ENCODE data around the gene LILRB4. TPM values are rescaled to one million over a fixed set of nuclear protein-coding genes. Genes with fewer than 3 reads are reported as not detected.
"Not testable (repeated sequence)": the region's sequence is repeated elsewhere in the genome, so short reads cannot be mapped to it uniquely, and the experiment has no call there.

Gene LILRB4
- total RNA-seq, 1 donor from 2014 or later: 0.52 TPM

GRCh38 chr19:54684527-54684926 is 21.7 kb downstream of the LILRB4 start:
- Histone ChIP-seq H3K9me3 (ENCODE audit: control insufficient read depth in 3 of 3, low read length in 3 of 3) (no peaks in the 10 kb centered on the region), H3K9ac (ENCODE audit: low read depth in 1 of 3, low read length in 3 of 3) (no peak overlapping the region), H3K4me1 (ENCODE audit: control insufficient read depth in 3 of 3, insufficient read depth in 3 of 3, low read length in 3 of 3) (no peaks in the 10 kb centered on the region), H3K4me3 (ENCODE audit: low read length in 3 of 3) (no peak overlapping the region), H3K27me3 (ENCODE audit: control insufficient read depth in 3 of 3, insufficient read depth in 3 of 3, low read length in 3 of 3) (no peaks in the 10 kb centered on the region), H3K36me3 (ENCODE audit: control insufficient read depth in 3 of 3, insufficient read depth in 3 of 3, low read length in 3 of 3) (no peaks in the 10 kb centered on the region), H3K27ac (ENCODE audit: low read depth, low read length) (no peak overlapping the region)

GRCh38 chr19:54691582-54692297 is 29.0 kb downstream of the LILRB4 start:
- H3K27me3 ChIP-seq (ENCODE audit: control insufficient read depth in 3 of 3, insufficient read depth in 3 of 3, low read length in 3 of 3): peaks cover 0 to 4% (median 3%) of the 10 kb centered on the region in 3 donors
- no peaks in the 10 kb centered on the region for H3K36me3 ChIP-seq (ENCODE audit: control insufficient read depth in 3 of 3, insufficient read depth in 3 of 3, low read length in 3 of 3)
- H3K27ac ChIP-seq (ENCODE audit: low read depth, low read length): no peak overlapping the region
- no peak overlapping the region for H3K4me3 ChIP-seq (ENCODE audit: low read length in 3 of 3)
- H3K9me3 ChIP-seq (ENCODE audit: control insufficient read depth in 3 of 3, low read length in 3 of 3): no peaks in the 10 kb centered on the region
- H3K9ac ChIP-seq (ENCODE audit: low read depth in 1 of 3, low read length in 3 of 3): no peak overlapping the region
- H3K4me1 ChIP-seq (ENCODE audit: control insufficient read depth in 3 of 3, insufficient read depth in 3 of 3, low read length in 3 of 3): no peaks in the 10 kb centered on the region

- H3K4me3 ChIP-seq (ENCODE audit: low read length in 3 of 3): no peak overlapping the region
- H3K4me1 ChIP-seq (ENCODE audit: control insufficient read depth in 3 of 3, insufficient read depth in 3 of 3, low read length in 3 of 3): no peaks in the 10 kb centered on the region
- H3K9ac ChIP-seq (ENCODE audit: low read depth in 1 of 3, low read length in 3 of 3): no peak overlapping the region
- no peaks in the 10 kb centered on the region for H3K9me3 ChIP-seq (ENCODE audit: control insufficient read depth in 3 of 3, low read length in 3 of 3)
- H3K27me3 ChIP-seq (ENCODE audit: control insufficient read depth in 3 of 3, insufficient read depth in 3 of 3, low read length in 3 of 3): peaks cover 0 to 4% (median 3%) of the 10 kb centered on the region in 3 donors
- H3K27ac ChIP-seq (ENCODE audit: low read depth, low read length): no peak overlapping the region
- no peaks in the 10 kb centered on the region for H3K36me3 ChIP-seq (ENCODE audit: control insufficient read depth in 3 of 3, insufficient read depth in 3 of 3, low read length in 3 of 3)
Measured at GRCh38 chr19:54692298-54692615, 29.5 kb downstream of the LILRB4 start.

DNA sequence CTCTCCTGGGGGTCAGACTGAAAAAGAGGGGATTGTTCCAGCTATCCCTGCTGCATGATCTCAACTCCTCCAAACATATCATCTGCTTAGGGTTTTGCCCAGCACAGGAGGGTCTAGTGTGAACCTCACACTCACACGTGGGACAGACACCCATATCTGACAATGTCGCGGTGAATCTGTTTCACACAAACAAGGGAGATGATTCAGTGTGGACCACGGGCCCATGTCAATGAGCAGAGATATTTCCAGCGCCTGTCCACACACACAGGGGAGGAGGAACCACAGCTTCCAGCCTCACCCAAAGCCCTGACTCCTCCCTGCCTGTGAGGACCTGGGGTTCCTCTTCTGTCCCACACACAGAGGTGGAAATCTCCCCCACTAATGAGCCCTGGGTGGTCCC is 31.9 kb downstream of the LILRB4 start:
- Histone ChIP-seq H3K9ac (ENCODE audit: low read depth in 1 of 3, low read length in 3 of 3) (no peak overlapping the region), H3K27ac (ENCODE audit: low read depth, low read length) (no peak overlapping the region), H3K4me3 (ENCODE audit: low read length in 3 of 3) (no peak overlapping the region), H3K36me3 (ENCODE audit: control insufficient read depth in 3 of 3, insufficient read depth in 3 of 3, low read length in 3 of 3) (no peaks in the 10 kb centered on the region), H3K27me3 (ENCODE audit: control insufficient read depth in 3 of 3, insufficient read depth in 3 of 3, low read length in 3 of 3) (peaks cover 0 to 4% (median 3%) of the 10 kb centered on the region in 3 donors), H3K4me1 (ENCODE audit: control insufficient read depth in 3 of 3, insufficient read depth in 3 of 3, low read length in 3 of 3) (no peaks in the 10 kb centered on the region), H3K9me3 (ENCODE audit: control insufficient read depth in 3 of 3, low read length in 3 of 3) (no peaks in the 10 kb centered on the region)

GRCh38 chr19:54696117-54696548 is 33.3 kb downstream of the LILRB4 start:
- no peak overlapping the region for H3K9ac ChIP-seq (ENCODE audit: low read depth in 1 of 3, low read length in 3 of 3)
- no peak overlapping the region for H3K27ac ChIP-seq (ENCODE audit: low read depth, low read length)
- peaks cover 0 to 4% (median 0%) of the 10 kb centered on the region in 3 donors for H3K27me3 ChIP-seq (ENCODE audit: control insufficient read depth in 3 of 3, insufficient read depth in 3 of 3, low read length in 3 of 3)
- H3K4me3 ChIP-seq (ENCODE audit: low read length in 3 of 3): no peak overlapping the region
- no peaks in the 10 kb centered on the region for H3K4me1 ChIP-seq (ENCODE audit: control insufficient read depth in 3 of 3, insufficient read depth in 3 of 3, low read length in 3 of 3)
- H3K9me3 ChIP-seq (ENCODE audit: control insufficient read depth in 3 of 3, low read length in 3 of 3): no peaks in the 10 kb centered on the region
- no peaks in the 10 kb centered on the region for H3K36me3 ChIP-seq (ENCODE audit: control insufficient read depth in 3 of 3, insufficient read depth in 3 of 3, low read length in 3 of 3)

DNA sequence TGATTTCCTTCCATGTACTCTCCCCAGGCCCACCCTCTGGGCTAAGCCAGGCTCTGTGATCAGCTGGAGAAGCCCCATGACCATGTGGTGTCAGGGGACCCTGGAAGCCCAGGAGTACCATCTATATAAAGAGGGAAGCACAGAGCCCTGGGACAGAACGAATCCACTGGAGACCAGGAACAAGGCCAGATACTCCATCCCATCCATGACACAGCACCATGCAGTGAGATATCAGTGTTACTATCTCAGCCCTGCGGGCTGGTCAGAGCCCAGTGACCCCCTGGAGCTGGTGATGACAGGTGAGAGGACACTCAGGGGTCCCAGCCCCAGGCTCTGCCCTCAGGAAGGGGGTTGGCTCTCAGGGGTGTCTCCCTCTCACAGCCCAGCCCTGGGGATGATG is 34.0 kb downstream of the LILRB4 start:
- H3K9ac ChIP-seq (ENCODE audit: low read depth in 1 of 3, low read length in 3 of 3): no peak overlapping the region
- H3K36me3 ChIP-seq (ENCODE audit: control insufficient read depth in 3 of 3, insufficient read depth in 3 of 3, low read length in 3 of 3): no peaks in the 10 kb centered on the region
- no peaks in the 10 kb centered on the region for H3K9me3 ChIP-seq (ENCODE audit: control insufficient read depth in 3 of 3, low read length in 3 of 3)
- H3K27me3 ChIP-seq (ENCODE audit: control insufficient read depth in 3 of 3, insufficient read depth in 3 of 3, low read length in 3 of 3): peaks cover 0 to 4% (median 0%) of the 10 kb centered on the region in 3 donors
- H3K4me3 ChIP-seq (ENCODE audit: low read length in 3 of 3): no peak overlapping the region
- H3K27ac ChIP-seq (ENCODE audit: low read depth, low read length): no peak overlapping the region
- no peaks in the 10 kb centered on the region for H3K4me1 ChIP-seq (ENCODE audit: control insufficient read depth in 3 of 3, insufficient read depth in 3 of 3, low read length in 3 of 3)

- not testable (repeated sequence) for H3K9me3 ChIP-seq (ENCODE audit: control insufficient read depth in 3 of 3, low read length in 3 of 3); H3K36me3 ChIP-seq (ENCODE audit: control insufficient read depth in 3 of 3, insufficient read depth in 3 of 3, low read length in 3 of 3); H3K27me3 ChIP-seq (ENCODE audit: control insufficient read depth in 3 of 3, insufficient read depth in 3 of 3, low read length in 3 of 3); H3K9ac ChIP-seq (ENCODE audit: low read depth in 1 of 3, low read length in 3 of 3); H3K27ac ChIP-seq (ENCODE audit: low read depth, low read length); H3K4me3 ChIP-seq (ENCODE audit: low read length in 3 of 3); H3K4me1 ChIP-seq (ENCODE audit: control insufficient read depth in 3 of 3, insufficient read depth in 3 of 3, low read length in 3 of 3)
Measured at GRCh38 chr19:54697716-54698115, 34.9 kb downstream of the LILRB4 start.

- H3K27me3 ChIP-seq (ENCODE audit: control insufficient read depth in 3 of 3, insufficient read depth in 3 of 3, low read length in 3 of 3): peaks cover 3 to 6% (median 3%) of the 10 kb centered on the region in 3 donors
Measured at GRCh38 chr19:54704928-54705327, 42.1 kb downstream of the LILRB4 start.

DNA sequence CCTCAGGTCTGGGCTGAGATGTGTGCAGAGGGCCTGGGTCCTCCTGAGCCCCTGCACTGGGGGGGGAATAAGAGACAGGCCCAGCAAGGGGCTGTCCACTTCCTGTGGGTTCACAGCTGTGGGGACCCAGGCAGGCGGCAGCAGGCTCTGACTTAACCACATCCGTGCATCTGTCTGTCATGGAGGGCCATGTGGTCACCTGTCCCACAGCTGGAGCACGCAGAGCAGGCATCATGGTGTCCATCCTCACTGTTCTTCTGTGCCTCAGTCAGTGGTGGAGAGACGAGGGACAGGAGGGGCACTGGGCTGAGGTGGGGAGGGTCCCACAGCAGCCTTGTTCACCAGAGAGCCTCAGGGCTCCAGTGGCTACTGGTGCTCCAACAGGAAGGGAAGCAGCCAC is 45.2 kb downstream of the LILRB4 start:
- Histone ChIP-seq H3K36me3 (ENCODE audit: control insufficient read depth in 3 of 3, insufficient read depth in 3 of 3, low read length in 3 of 3) (no peaks in the 10 kb centered on the region), H3K27ac (ENCODE audit: low read depth, low read length) (no peak overlapping the region), H3K9ac (ENCODE audit: low read depth in 1 of 3, low read length in 3 of 3) (no peak overlapping the region), H3K9me3 (ENCODE audit: control insufficient read depth in 3 of 3, low read length in 3 of 3) (no peaks in the 10 kb centered on the region), H3K27me3 (ENCODE audit: control insufficient read depth in 3 of 3, insufficient read depth in 3 of 3, low read length in 3 of 3) (peaks cover 3 to 6% (median 3%) of the 10 kb centered on the region in 3 donors), H3K4me1 (ENCODE audit: control insufficient read depth in 3 of 3, insufficient read depth in 3 of 3, low read length in 3 of 3) (no peaks in the 10 kb centered on the region), H3K4me3 (ENCODE audit: low read length in 3 of 3) (no peak overlapping the region)

More at GRCh38 chr19:54704928-54705327, 42.1 kb downstream of the LILRB4 start:
- Histone ChIP-seq H3K9ac (ENCODE audit: low read depth in 1 of 3, low read length in 3 of 3) (no peak overlapping the region), H3K9me3 (ENCODE audit: control insufficient read depth in 3 of 3, low read length in 3 of 3) (no peaks in the 10 kb centered on the region), H3K36me3 (ENCODE audit: control insufficient read depth in 3 of 3, insufficient read depth in 3 of 3, low read length in 3 of 3) (no peaks in the 10 kb centered on the region), H3K4me3 (ENCODE audit: low read length in 3 of 3) (no peak overlapping the region), H3K4me1 (ENCODE audit: control insufficient read depth in 3 of 3, insufficient read depth in 3 of 3, low read length in 3 of 3) (no peaks in the 10 kb centered on the region), H3K27ac (ENCODE audit: low read depth, low read length) (no peak overlapping the region)

DNA sequence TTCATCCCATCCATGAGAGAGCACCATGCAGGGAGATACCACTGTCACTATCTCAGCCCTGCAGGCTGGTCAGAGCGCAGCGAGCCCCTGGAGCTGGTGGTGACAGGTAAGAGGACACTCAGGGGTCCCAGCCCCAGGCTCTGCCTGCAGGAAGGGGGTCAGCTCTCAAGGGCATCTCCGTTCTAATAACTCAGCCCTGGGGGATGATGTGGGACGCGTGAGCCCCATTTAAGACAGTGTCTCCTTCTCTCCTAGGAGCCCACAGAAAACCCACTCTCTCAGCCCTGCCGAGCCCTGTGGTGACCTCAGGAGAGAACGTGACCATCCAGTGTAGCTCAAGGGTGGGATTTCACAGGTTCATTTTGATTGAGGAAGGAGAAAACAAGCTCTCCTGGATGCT is 46.0 kb downstream of the LILRB4 start:
- Histone ChIP-seq H3K4me3 (ENCODE audit: low read length in 3 of 3) (no peak overlapping the region), H3K36me3 (ENCODE audit: control insufficient read depth in 3 of 3, insufficient read depth in 3 of 3, low read length in 3 of 3) (no peaks in the 10 kb centered on the region), H3K27ac (ENCODE audit: low read depth, low read length) (no peak overlapping the region), H3K9ac (ENCODE audit: low read depth in 1 of 3, low read length in 3 of 3) (no peak overlapping the region), H3K27me3 (ENCODE audit: control insufficient read depth in 3 of 3, insufficient read depth in 3 of 3, low read length in 3 of 3) (peaks cover 3 to 6% (median 3%) of the 10 kb centered on the region in 3 donors), H3K9me3 (ENCODE audit: control insufficient read depth in 3 of 3, low read length in 3 of 3) (no peaks in the 10 kb centered on the region), H3K4me1 (ENCODE audit: control insufficient read depth in 3 of 3, insufficient read depth in 3 of 3, low read length in 3 of 3) (no peaks in the 10 kb centered on the region)

Measured in skeletal muscle tissue (tissue), 4 donors.